Prostate gland (tissue), 2 donors: ENCODE data around the gene MTFR2.

Source experiments
- POLR2A ChIP-seq: fragments of 450-650 bp; IDR thresholded peaks from one replicate; pipeline ENCODE4 v1.6.1; 2016; ENCODE audit warnings: antibody characterized with exemption, mild to moderate bottlenecking
- POLR2AphosphoS5 ChIP-seq: sonication (generic); formaldehyde crosslinking; IDR thresholded peaks from one replicate; pipeline ENCODE4 v1.6.1; 2017; ENCODE audit warnings: antibody characterized with exemption
- TF ChIP-seq, protein P1 (sequence below), 4 experiments: fragments of 200-600 bp in 2 of 4; fragments of 450-650 bp in 2 of 4; sonication (generic) in 2 of 4; IDR thresholded peaks; 1 replicate in 3 of 4; 2 replicates in 1 of 4; pipeline ENCODE4 v1.5.1; 2016 to 2019; ENCODE audit warnings: antibody characterized with exemption in 4 of 4, mild to moderate bottlenecking in 2 of 4, moderate library complexity in 2 of 4

DNA sequence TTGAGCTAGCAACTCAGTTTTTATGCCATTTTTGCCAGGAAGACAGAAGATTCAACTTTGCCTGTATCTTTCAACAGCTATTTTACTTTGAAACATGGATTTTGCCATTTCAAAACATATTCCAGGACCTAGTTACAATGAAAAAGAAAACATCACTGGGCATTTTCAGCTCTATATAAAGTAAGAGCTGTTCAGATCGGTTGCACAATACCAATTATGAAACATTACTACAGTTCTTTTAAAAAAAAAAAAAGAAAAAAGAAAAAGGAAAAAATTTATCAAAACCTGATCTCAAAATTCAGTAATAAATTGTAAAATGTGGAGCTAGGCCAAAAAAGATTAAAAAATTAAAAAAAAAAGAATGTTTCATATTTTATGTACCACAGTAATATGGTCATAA lies 24.0 kb upstream of the MTFR2 start:
- TF ChIP-seq, protein P1, sequence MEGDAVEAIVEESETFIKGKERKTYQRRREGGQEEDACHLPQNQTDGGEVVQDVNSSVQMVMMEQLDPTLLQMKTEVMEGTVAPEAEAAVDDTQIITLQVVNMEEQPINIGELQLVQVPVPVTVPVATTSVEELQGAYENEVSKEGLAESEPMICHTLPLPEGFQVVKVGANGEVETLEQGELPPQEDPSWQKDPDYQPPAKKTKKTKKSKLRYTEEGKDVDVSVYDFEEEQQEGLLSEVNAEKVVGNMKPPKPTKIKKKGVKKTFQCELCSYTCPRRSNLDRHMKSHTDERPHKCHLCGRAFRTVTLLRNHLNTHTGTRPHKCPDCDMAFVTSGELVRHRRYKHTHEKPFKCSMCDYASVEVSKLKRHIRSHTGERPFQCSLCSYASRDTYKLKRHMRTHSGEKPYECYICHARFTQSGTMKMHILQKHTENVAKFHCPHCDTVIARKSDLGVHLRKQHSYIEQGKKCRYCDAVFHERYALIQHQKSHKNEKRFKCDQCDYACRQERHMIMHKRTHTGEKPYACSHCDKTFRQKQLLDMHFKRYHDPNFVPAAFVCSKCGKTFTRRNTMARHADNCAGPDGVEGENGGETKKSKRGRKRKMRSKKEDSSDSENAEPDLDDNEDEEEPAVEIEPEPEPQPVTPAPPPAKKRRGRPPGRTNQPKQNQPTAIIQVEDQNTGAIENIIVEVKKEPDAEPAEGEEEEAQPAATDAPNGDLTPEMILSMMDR (IDR thresholded peaks at IDR 0.05) = no peak
- TF ChIP-seq POLR2A (no peak), POLR2AphosphoS5 (no peak)
